ENCODE results near the gene MTPN. TPM values are rescaled to one million over a fixed set of nuclear protein-coding genes. Genes with fewer than 3 reads are reported as not detected.

The MTPN gene
- total RNA-seq, 4 donors from 2014 or later, result 66.3 to 94.6 (median 75.0) TPM

DNA sequence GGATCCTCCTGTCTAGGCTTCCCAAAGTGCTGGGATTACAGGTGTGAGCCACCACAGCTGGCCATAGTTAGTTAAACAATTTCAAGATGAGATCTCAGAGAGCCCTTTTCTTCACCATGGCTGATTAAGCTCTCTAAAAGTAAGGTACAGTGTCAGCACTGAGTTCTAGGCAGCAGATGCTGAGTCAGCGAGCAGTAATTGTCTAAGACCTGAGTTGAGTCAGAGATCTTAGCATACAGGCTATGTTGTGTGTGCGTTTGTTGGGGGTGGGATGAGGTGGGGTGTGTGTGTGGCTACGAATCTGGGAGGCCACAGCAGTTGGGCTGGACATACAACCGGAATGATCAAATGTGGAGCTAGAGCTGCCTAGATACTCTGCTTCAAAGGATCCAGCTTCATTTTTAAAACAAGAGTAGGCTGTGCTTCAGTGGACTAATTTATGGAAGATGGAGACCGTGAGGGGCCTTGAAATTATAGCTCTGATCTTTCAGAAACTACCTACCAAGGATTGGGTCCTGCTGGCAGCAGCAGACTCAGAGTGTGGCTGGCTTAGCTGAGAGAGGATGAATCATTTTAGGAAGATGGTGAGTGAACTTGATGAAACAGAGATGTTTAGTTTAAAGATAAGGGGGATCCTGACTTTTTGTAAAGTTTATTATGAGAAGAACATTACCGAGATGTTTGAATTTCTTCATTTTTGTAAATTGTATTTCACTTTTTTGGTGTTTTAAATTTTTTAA is 17.5 kb upstream of the MTPN start:
- H3K27ac ChIP-seq, result no peak overlapping the region
- TF ChIP-seq POLR2A (IDR thresholded peaks at IDR 0.05), result no peak
- no peaks in the 10 kb centered on the region for H3K36me3 ChIP-seq
- DNase-seq (ENCODE audit: low spot score in 2 of 2), result no peak
- H3K4me3 ChIP-seq, result no peak overlapping the region
- H3K27me3 ChIP-seq, result no peaks in the 10 kb centered on the region
- H3K9me3 ChIP-seq, result no peaks in the 10 kb centered on the region
- H3K4me1 ChIP-seq, result no peaks in the 10 kb centered on the region
- WGBS, 2 donors, result 77 to 84% methylated on average over 6 of the region's 6 CpGs

DNA sequence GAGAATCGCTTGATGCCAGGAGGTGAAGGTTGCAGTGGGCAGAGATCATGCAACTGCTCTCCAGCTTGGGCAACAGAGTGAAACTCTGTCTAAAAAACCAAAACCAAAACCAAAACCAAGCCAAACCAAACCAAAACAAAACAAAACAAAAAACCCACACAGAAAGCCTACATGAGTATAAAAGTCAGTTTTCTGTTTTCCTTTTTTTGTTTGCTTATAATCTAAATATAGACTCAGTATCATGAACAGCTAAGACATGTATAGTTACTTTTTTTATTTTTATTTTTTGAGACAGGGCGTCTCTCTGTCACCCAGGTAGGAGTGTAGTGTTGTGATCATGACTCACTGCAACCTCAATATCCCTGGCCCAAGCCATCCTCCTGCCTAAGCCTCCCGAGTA is 16.8 kb upstream of the MTPN start:
- no peak for DNase-seq (ENCODE audit: low spot score in 2 of 2)
- H3K4me3 ChIP-seq, result no peak overlapping the region
- no peak for TF ChIP-seq POLR2A (IDR thresholded peaks at IDR 0.05)
- no peak for TF ChIP-seq EP300 (IDR thresholded peaks at IDR 0.05)
- TF ChIP-seq, protein P1, sequence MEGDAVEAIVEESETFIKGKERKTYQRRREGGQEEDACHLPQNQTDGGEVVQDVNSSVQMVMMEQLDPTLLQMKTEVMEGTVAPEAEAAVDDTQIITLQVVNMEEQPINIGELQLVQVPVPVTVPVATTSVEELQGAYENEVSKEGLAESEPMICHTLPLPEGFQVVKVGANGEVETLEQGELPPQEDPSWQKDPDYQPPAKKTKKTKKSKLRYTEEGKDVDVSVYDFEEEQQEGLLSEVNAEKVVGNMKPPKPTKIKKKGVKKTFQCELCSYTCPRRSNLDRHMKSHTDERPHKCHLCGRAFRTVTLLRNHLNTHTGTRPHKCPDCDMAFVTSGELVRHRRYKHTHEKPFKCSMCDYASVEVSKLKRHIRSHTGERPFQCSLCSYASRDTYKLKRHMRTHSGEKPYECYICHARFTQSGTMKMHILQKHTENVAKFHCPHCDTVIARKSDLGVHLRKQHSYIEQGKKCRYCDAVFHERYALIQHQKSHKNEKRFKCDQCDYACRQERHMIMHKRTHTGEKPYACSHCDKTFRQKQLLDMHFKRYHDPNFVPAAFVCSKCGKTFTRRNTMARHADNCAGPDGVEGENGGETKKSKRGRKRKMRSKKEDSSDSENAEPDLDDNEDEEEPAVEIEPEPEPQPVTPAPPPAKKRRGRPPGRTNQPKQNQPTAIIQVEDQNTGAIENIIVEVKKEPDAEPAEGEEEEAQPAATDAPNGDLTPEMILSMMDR (IDR thresholded peaks at IDR 0.05), result no peak
- no peaks in the 10 kb centered on the region for H3K4me1 ChIP-seq
- H3K36me3 ChIP-seq, result no peaks in the 10 kb centered on the region
- no peaks in the 10 kb centered on the region for H3K27me3 ChIP-seq
- WGBS, 2 donors, result 88 to 92% methylated on average over 3 of the region's 3 CpGs
- no peak overlapping the region for H3K27ac ChIP-seq
- no peaks in the 10 kb centered on the region for H3K9me3 ChIP-seq

DNA sequence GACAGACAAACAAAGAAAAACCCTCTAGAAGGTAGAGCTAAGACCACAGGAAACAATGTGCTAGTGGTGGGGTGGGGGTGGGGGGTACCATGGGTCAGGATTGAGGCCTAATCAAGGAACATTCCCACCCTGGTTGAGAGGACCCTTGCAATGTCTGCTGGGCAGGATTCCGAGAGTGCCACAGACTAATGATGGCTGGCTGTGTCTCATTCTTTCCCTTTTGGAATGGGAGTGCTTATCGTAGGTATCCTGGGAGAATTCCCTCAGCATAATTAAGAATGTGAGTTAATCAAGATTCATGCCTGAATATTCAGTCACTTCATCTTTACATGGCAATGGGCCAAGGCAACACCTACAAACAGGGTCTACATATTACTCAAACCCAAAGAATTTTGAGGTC is 14.7 kb upstream of the MTPN start:
- no peaks in the 10 kb centered on the region for H3K36me3 ChIP-seq
- WGBS, 2 donors, result 82 to 90% methylated on average over 2 of the region's 2 CpGs
- no peaks in the 10 kb centered on the region for H3K9me3 ChIP-seq
- H3K27ac ChIP-seq, result no peak overlapping the region
- no peak for TF ChIP-seq EP300 (IDR thresholded peaks at IDR 0.05)
- TF ChIP-seq, protein P1 (IDR thresholded peaks at IDR 0.05), result no peak
- TF ChIP-seq POLR2A (IDR thresholded peaks at IDR 0.05), result no peak
- no peak for DNase-seq (ENCODE audit: low spot score in 2 of 2)
- no peaks in the 10 kb centered on the region for H3K27me3 ChIP-seq
- H3K4me1 ChIP-seq, result no peaks in the 10 kb centered on the region
- H3K4me3 ChIP-seq, result no peak overlapping the region

DNA sequence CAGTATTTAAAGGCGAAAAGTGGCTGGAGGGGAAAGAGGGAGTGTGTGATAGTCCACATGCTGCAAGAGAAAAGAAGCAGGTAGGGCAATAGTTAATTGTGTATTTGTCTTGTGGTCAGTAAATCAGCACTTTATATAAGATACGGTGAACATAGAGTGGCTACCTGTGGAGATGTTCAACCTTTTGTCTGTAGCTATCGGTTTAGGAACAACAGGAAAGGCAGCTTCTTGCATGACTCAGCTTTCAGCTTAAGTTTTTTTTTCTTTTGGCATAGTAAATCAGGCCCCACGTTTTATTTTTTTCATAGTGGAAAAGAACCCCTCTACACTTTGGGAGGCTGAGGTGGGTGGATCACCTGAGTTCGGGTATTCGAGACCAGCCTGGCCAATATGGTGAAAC is 14.2 kb upstream of the MTPN start:
- DNase-seq (ENCODE audit: low spot score in 2 of 2), result no peak
- Histone ChIP-seq H3K36me3 (no peaks in the 10 kb centered on the region), H3K9me3 (no peaks in the 10 kb centered on the region), H3K4me1 (no peaks in the 10 kb centered on the region), H3K4me3 (no peak overlapping the region), H3K27ac (no peak overlapping the region), H3K27me3 (no peaks in the 10 kb centered on the region)
- TF ChIP-seq POLR2A (IDR thresholded peaks at IDR 0.05), result no peak
- no peak for TF ChIP-seq EP300 (IDR thresholded peaks at IDR 0.05)
- TF ChIP-seq, protein P1 (IDR thresholded peaks at IDR 0.05), result no peak
- WGBS, 2 donors, result 74 to 82% methylated on average over 6 of the region's 6 CpGs

DNA sequence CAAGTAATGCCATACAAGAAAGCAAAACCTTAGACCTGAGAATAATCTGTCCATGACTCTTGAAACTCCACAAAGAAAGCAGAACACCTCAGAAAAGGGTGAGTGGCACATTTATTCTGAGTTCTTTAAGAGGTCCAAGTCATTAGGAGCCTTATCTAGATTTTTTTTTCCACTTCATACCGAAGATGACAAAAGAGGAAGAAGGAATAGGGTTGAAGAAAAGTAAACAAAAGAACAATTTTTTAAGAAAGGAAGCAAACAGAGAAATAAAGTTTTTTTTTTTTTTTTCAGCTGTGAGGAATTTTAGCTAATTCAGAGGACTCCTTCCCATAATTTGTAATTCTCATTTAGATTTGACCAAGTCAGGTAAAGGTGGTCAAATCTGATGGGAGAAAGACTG is 13.1 kb upstream of the MTPN start:
- 49 to 50% methylated on average over 1 of the region's 1 CpG for WGBS, 2 donors
- DNase-seq (ENCODE audit: low spot score in 2 of 2), result no peak
- TF ChIP-seq, protein P1 (IDR thresholded peaks at IDR 0.05), result no peak
- TF ChIP-seq EP300 (IDR thresholded peaks at IDR 0.05) (no peak), POLR2A (IDR thresholded peaks at IDR 0.05) (no peak)
- no peak overlapping the region for H3K27ac ChIP-seq
- H3K27me3 ChIP-seq, result no peaks in the 10 kb centered on the region
- H3K4me3 ChIP-seq, result no peak overlapping the region
- H3K4me1 ChIP-seq, result no peaks in the 10 kb centered on the region
- no peaks in the 10 kb centered on the region for H3K9me3 ChIP-seq
- no peaks in the 10 kb centered on the region for H3K36me3 ChIP-seq
